Measurements from ENCODE around the gene DHX16.

The DHX16 gene

GRCh38 chr6:30615219-30615957 lies 57.4 kb downstream of the DHX16 start:
- H3K27ac ChIP-seq = peak overlapping the region; percentile 98
- H3K4me1 ChIP-seq = peaks cover 27% of the 10 kb centered on the region
- peak overlapping the region; percentile 98 for H3K9ac ChIP-seq
- peaks cover 36% of the 10 kb centered on the region for H3K79me2 ChIP-seq
- TF ChIP-seq CTCF (IDR thresholded peaks at IDR 0.05) = no peak
- peak overlapping the region; percentile 99 for H3K4me2 ChIP-seq (ENCODE audit: low read length)
- no peaks in the 10 kb centered on the region for H3K9me3 ChIP-seq (ENCODE audit: control insufficient read depth, low read length)
- no peak overlapping the region for H2AFZ ChIP-seq
- peaks cover 15% of the 10 kb centered on the region for H3K36me3 ChIP-seq (ENCODE audit: control insufficient read depth, insufficient read depth, low read length)
- peak overlapping the region; percentile 100 for H3K4me3 ChIP-seq (ENCODE audit: low read depth, low read length)
- H3K27me3 ChIP-seq (ENCODE audit: control insufficient read depth, insufficient read depth, low read length) = no peaks in the 10 kb centered on the region

GRCh38 chr6:30614843-30615218 lies 58.0 kb downstream of the DHX16 start:
- peaks cover 38% of the 10 kb centered on the region for H3K79me2 ChIP-seq
- H3K27ac ChIP-seq = peak overlapping the region; percentile 98
- no peak overlapping the region for H2AFZ ChIP-seq
- peak overlapping the region; percentile 98 for H3K9ac ChIP-seq
- H3K4me1 ChIP-seq = peaks cover 32% of the 10 kb centered on the region
- H3K27me3 ChIP-seq (ENCODE audit: control insufficient read depth, insufficient read depth, low read length) = no peaks in the 10 kb centered on the region
- H3K36me3 ChIP-seq (ENCODE audit: control insufficient read depth, insufficient read depth, low read length) = peaks cover 15% of the 10 kb centered on the region
- H3K4me2 ChIP-seq (ENCODE audit: low read length) = peak overlapping the region; percentile 99
- no peaks in the 10 kb centered on the region for H3K9me3 ChIP-seq (ENCODE audit: control insufficient read depth, low read length)
- no peak for TF ChIP-seq CTCF (IDR thresholded peaks at IDR 0.05)
- H3K4me3 ChIP-seq (ENCODE audit: low read depth, low read length) = peak overlapping the region; percentile 100

GRCh38 chr6:30614044-30614842 lies 58.6 kb downstream of the DHX16 start:
- Histone ChIP-seq H3K27me3 (ENCODE audit: control insufficient read depth, insufficient read depth, low read length) (no peaks in the 10 kb centered on the region), H3K4me2 (ENCODE audit: low read length) (peak overlapping the region; percentile 70), H3K36me3 (ENCODE audit: control insufficient read depth, insufficient read depth, low read length) (peaks cover 15% of the 10 kb centered on the region), H2AFZ (no peak overlapping the region), H3K4me3 (ENCODE audit: low read depth, low read length) (peak overlapping the region; percentile 100), H3K27ac (peak overlapping the region; percentile 98), H3K9ac (no peak overlapping the region), H3K9me3 (ENCODE audit: control insufficient read depth, low read length) (no peaks in the 10 kb centered on the region), H3K79me2 (peaks cover 39% of the 10 kb centered on the region), H3K4me1 (peaks cover 34% of the 10 kb centered on the region)
- TF ChIP-seq CTCF (IDR thresholded peaks at IDR 0.05) = no peak

- H3K27me3 ChIP-seq (ENCODE audit: control insufficient read depth, insufficient read depth, low read length) = no peaks in the 10 kb centered on the region
- TF ChIP-seq CTCF (IDR thresholded peaks at IDR 0.05) = no peak
- H3K36me3 ChIP-seq (ENCODE audit: control insufficient read depth, insufficient read depth, low read length) = peaks cover 15% of the 10 kb centered on the region
- H2AFZ ChIP-seq = no peak overlapping the region
- no peak overlapping the region for H3K9ac ChIP-seq
- H3K9me3 ChIP-seq (ENCODE audit: control insufficient read depth, low read length) = no peaks in the 10 kb centered on the region
- peak overlapping the region; percentile 100 for H3K4me3 ChIP-seq (ENCODE audit: low read depth, low read length)
- H3K4me1 ChIP-seq = peaks cover 32% of the 10 kb centered on the region
- peak overlapping the region; percentile 70 for H3K4me2 ChIP-seq (ENCODE audit: low read length)
- peaks cover 39% of the 10 kb centered on the region for H3K79me2 ChIP-seq
- peak overlapping the region; percentile 98 for H3K27ac ChIP-seq
Measured at GRCh38 chr6:30613251-30614043, 59.4 kb downstream of the DHX16 start.

All from parathyroid adenoma (tissue), 2 donors.